ENCODE measurements around the gene MARCHF9.

Gene MARCHF9

GRCh38 chr12:57756406-57757341, 1.8 kb downstream of the MARCHF9 start:
- DNase-seq = peak; percentile 92

DNA sequence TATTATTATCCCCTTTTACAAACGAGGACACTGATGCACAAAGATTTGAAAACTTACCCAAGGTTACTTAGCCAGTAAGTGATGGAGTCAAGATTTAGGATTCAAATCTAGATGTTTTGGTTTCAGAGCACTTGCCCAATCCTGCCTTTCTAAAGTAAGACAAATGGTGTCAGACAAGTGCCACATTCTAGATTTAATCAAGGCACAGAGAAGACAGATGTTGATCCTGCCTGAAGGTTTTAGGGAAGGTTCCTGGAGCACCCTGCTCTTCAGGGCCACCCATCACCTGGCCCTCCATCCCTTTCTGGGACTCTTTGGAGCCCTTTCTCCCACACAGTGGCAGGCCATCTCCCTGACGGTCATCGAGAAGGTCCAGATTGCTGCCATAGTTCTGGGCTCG, 2.9 kb downstream of the MARCHF9 start:
- no peak for DNase-seq

GRCh38 chr12:57758552-57759359, 3.9 kb downstream of the MARCHF9 start:
- no peak for DNase-seq

DNA sequence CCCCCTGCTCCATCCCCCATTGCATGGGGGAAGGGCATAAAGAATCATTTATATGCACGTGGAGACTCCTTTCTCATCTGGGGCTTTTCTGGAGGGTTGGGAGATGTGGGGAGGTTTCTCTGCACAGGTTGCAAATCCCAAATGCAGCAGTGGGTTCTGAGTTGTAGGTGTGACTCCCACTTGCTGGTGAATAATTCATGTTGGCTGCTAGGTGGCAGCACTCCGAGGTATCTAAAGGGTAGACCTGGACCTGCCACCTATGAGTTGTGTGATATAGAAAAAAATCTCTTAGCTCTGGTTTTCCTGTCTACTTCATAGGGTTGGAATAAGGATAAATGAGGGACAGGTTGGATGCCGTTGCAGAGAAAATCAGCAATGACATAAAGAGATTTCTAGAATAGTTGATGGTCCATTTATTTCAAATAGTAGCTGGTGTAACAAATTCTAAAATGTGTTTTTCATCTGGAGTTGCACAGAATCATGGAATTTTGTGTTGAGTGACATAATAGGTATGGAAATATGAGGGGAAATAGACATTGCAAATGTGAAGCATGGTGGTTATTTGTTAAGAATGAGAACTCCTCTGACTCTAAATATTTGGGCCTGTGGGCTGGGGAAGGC, 4.6 kb downstream of the MARCHF9 start:
- DNase-seq = peak; percentile 70

GRCh38 chr12:57760347-57760982, 5.6 kb downstream of the MARCHF9 start:
- no peak for DNase-seq

DNA sequence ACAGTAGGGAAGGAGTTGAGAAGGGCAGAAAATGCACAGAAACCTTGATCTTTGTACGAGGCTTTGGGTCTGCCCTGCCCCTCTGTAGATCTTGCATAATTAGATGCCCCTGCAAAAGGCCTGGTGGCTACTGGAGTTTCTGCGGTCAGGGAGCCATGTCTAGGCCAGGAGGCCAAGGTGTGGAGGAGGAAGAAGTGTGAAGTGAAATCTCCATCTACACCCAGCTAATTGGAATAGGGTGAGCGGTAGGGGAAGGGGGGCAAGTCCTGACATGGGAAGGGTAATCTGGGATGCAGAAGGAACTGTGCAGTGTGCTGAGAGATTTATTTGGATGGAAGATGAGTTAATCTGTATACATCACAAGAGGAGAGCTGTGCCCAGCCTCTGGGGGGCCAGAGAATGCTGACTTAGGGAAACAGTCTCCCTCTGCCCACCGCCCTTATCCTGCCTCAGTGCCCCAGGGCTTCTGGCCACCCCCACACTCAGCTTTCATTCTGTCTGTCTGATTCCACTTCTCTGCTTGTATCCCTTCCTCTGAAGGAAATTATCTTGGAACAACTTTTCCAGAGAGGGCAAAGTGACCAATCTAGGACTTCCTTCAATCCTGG, 6.6 kb downstream of the MARCHF9 start:
- DNase-seq = peak; percentile 68

DNA sequence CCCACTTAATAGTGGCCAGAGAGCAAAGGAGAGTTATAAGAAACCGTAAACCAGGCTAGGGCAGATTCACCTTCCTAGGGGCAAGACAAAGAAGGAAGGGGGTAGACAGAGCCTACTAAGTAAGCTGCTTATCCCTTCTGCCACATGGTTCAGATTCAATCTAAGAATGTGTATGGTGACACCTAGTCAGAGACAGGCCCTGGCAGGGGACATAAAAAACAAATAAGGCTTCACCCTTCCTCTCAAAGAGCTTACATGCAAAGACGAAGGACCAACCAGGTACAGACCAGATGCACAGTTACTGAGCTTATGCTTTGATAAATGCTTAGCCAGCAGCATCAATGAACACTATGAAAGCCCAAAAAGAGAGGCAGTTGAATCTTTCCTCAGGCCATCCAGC, 7.6 kb downstream of the MARCHF9 start:
- DNase-seq = peak; percentile 94

GRCh38 chr12:57763881-57764661, 9.2 kb downstream of the MARCHF9 start:
- no peak for DNase-seq

GRCh38 chr12:57764662-57765002, 9.7 kb downstream of the MARCHF9 start:
- no peak for DNase-seq

- peak; percentile 58 for DNase-seq
Measured at GRCh38 chr12:57765003-57765697, 10.2 kb downstream of the MARCHF9 start.

GRCh38 chr12:57765698-57766463, 11.0 kb downstream of the MARCHF9 start:
- DNase-seq = no peak

DNA sequence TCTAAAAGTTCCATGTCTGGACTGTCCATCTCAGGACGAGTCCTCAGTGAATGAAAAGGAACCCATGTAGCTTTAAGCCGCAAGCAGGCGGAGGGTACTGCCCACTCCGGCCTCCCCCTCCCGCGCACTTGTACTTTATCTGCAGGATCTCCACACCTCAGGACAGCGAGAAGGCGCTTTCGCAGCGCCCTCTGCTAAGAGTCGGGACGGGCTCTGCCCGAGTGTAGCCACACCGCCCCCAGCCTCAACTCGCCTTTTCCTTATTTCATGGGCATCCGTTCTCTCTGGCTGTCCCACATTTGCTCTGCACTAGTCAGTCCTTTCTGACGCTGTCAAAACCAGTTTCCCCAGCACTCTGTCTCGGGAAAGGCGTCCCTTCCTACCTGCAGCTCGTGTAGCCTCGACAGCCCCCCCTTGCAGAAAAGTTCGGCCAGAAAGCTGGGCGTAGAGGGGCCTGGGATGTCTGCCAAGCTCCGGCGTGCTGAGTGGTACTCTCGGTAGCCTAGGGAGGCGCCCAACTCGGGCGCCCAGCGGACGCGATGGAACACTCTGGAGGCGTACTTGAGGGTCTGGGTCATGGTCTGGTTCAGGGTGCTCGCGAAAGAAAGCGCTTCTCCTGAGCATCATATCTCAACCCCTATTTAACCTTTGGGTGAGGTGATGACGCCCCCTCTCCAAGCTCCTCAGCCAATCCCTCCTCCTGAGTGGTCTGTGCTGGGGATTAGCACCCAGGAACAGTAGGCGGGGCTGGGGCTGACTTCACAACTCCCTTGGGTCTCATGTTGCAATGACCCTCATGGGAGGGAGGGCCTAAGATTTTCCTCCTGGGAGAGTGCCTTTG, 11.8 kb downstream of the MARCHF9 start, which contains the start of gene CYP27B1:
CYP27B1 (minus strand) TSS at position 615 of the 841 bp plus-strand sequence; CDS start at position 578, 37 bp downstream.
- DNase-seq = peak; percentile 99

DNA sequence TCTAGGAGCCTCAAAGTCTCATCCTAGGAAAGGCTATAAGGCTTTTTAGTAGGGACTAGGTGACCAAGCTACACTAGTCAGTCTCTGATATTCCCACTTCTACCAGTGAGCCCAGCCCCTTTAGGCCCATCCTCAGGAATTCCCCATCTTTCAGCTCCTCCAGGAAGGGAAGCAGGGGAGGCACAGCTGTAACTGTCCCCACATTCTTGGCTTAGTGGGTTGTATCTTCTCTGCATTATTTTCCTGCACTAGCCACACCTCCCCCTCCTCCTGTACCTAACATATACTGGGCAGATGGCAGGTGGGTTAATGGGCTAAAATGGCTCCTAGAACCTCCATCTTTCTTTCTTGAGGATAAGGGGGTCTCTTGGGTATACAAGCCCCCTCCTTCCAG, 12.4 kb downstream of the MARCHF9 start:
- DNase-seq = peak; percentile 93

- DNase-seq = no peak
Measured at GRCh38 chr12:57767876-57768275, 13.0 kb downstream of the MARCHF9 start.

- DNase-seq = no peak
Measured at GRCh38 chr12:57769594-57769993, 14.7 kb downstream of the MARCHF9 start.

DNA sequence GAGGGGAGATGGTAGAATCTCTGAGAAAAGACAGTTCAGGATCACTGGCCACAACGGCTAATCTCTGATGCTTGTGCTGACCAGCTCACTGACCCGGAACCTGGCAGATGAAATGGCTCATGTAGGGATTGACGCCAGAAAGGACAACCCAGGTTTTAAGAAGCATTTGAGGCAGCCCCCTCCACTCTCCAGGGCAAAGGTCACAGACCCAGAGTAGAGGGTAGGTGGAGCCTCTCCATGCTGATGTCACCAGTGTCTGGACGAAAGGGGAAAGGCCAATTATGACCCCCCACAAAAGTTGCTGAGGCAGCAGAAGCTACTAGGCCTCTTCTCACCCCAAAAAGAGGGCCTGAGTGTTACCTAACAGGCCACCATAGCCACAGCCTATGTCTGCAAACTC, 15.8 kb downstream of the MARCHF9 start:
- DNase-seq = no peak

DNA sequence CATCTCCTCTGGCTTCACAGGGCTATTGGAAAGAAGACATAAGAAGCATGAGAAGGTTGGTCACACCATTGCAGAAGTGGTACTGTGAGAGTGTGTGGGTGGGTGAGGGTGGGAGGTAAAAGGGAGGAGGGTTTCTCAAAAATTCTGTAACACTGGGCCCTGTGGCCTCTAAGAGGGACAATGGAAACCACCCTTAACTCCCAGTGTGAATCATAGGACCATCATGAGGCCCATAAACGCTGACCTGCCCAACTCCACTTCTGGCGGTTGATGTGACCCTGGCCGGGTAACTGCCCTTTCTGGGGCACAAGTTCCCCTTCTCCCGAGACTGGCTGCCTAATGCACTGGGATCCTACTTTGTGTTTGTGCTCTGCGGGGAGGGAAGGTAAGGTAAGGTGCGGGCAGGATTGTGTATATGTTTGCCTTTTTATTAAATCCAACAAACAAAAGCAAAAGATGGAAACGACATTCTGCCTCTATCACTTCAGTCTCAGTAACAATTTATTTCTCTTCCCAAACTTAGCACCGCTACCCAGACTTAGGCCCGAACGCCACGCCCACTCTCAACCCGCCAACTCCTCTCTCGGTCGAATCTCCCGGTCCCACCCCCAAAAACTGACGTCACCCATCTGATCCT, 16.5 kb downstream of the MARCHF9 start:
- DNase-seq = peak; percentile 97

GRCh38 chr12:57771873-57772428, 17.0 kb downstream of the MARCHF9 start, which contains the start of gene METTL1:
Gene METTL1, minus strand, starts transcription at chr12:57772105. Its CDS starts 22 bp downstream, at chr12:57772083.
- peak; percentile 99 for DNase-seq
